C4-2B (cell line): ENCODE measurements around the gene CRACR2A.

ENCODE experiments used
- H3K27ac ChIP-seq: fragments of 450-650 bp; 2 replicates; pipeline ENCODE4 v1.5.1; 2017
- ZFX ChIP-seq: fragments of 450-650 bp; IDR thresholded peaks from 2 replicates; pipeline ENCODE4 v1.6.1; 2017
- TF ChIP-seq, protein P1 (sequence below): fragments of 450-650 bp; conservative IDR thresholded peaks from 2 replicates; pipeline ENCODE4 v1.5.1; 2017; ENCODE audit warnings: mild to moderate bottlenecking

The CRACR2A gene

GRCh38 chr12:3744229-3744901, 8.5 kb downstream of the CRACR2A start:
- TF ChIP-seq, protein P1, sequence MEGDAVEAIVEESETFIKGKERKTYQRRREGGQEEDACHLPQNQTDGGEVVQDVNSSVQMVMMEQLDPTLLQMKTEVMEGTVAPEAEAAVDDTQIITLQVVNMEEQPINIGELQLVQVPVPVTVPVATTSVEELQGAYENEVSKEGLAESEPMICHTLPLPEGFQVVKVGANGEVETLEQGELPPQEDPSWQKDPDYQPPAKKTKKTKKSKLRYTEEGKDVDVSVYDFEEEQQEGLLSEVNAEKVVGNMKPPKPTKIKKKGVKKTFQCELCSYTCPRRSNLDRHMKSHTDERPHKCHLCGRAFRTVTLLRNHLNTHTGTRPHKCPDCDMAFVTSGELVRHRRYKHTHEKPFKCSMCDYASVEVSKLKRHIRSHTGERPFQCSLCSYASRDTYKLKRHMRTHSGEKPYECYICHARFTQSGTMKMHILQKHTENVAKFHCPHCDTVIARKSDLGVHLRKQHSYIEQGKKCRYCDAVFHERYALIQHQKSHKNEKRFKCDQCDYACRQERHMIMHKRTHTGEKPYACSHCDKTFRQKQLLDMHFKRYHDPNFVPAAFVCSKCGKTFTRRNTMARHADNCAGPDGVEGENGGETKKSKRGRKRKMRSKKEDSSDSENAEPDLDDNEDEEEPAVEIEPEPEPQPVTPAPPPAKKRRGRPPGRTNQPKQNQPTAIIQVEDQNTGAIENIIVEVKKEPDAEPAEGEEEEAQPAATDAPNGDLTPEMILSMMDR: no peak
- TF ChIP-seq ZFX: no peak

GRCh38 chr12:3743803-3744202, 9.1 kb downstream of the CRACR2A start:
- H3K27ac ChIP-seq: peak overlapping the region; percentile 5; the same call in 1 of the 2 replicates
- TF ChIP-seq, protein P1: no peak

More at GRCh38 chr12:3744229-3744901, 8.5 kb downstream of the CRACR2A start:
- H3K27ac ChIP-seq: no peak overlapping the region; the same call in 1 of the 2 replicates

- peak overlapping the region; percentile 14 for H3K27ac ChIP-seq
- TF ChIP-seq ZFX: no peak
- TF ChIP-seq, protein P1: no peak
Measured at GRCh38 chr12:3741882-3742672, 10.8 kb downstream of the CRACR2A start.

- TF ChIP-seq ZFX: no peak
- TF ChIP-seq, protein P1: no peak
- H3K27ac ChIP-seq: peak overlapping the region; percentile 14
Measured at GRCh38 chr12:3740480-3741231, 12.3 kb downstream of the CRACR2A start.

GRCh38 chr12:3735432-3735831, 17.5 kb downstream of the CRACR2A start:
- TF ChIP-seq, protein P1: no peak
- TF ChIP-seq ZFX: no peak
- H3K27ac ChIP-seq: no peak overlapping the region

- TF ChIP-seq, protein P1: no peak
- TF ChIP-seq ZFX: no peak
- H3K27ac ChIP-seq: peak overlapping the region; percentile 46
Measured at GRCh38 chr12:3732901-3733300, 20.0 kb downstream of the CRACR2A start.
